HepG2 (cell line): Measurements from ENCODE around the gene PEBP1. TPM values are rescaled to one million over a fixed set of nuclear protein-coding genes. Genes with fewer than 3 reads are reported as not detected.

Experiments
- ARID5B ChIP-seq: IDR thresholded peaks from 2 replicates; pipeline ENCODE4 v1.4.0; 2020; ENCODE audit warnings: mild to moderate bottlenecking, missing genetic modification reagents
- GATA4 ChIP-seq: sonication (generic); IDR thresholded peaks from 2 replicates; pipeline ENCODE4 v1.6.1; 2016; ENCODE audit warnings: antibody characterized with exemption, low read depth, borderline replicate concordance
- GMEB2 ChIP-seq: IDR thresholded peaks from 2 replicates; pipeline ENCODE4 v1.6.1; 2016; ENCODE audit warnings: missing biosample characterization, missing genetic modification reagents, low read depth
- HNF4G ChIP-seq, 2 experiments: sonication (generic) in 1 of 2; formaldehyde crosslinking in 1 of 2; IDR thresholded peaks; 2 replicates each; pipeline versions ENCODE4 v1.4.0 to v1.6.1; 2011 to 2020; ENCODE audit warnings: borderline replicate concordance in 2 of 2, low read depth in 2 of 2, mild to moderate bottlenecking in 2 of 2, low read length in 1 of 2, missing genetic modification reagents in 1 of 2, moderate library complexity in 1 of 2
- MTF2 ChIP-seq: sonication (generic); formaldehyde crosslinking; IDR thresholded peaks from 2 replicates; pipeline ENCODE4 v1.5.0; 2020; ENCODE audit warnings: missing genetic modification reagents, borderline replicate concordance
- NFE2L2 ChIP-seq: fragments of 150-350 bp; IDR thresholded peaks from 2 replicates; pipeline ENCODE4 v1.6.1; 2014; ENCODE audit warnings: low read length
- THYN1 ChIP-seq: sonication (generic); formaldehyde crosslinking; IDR thresholded peaks from 2 replicates; pipeline ENCODE4 v1.8.1; 2023; ENCODE audit warnings: low read depth, mild to moderate bottlenecking, moderate library complexity, missing genetic modification reagents, borderline replicate concordance
- ZFP90 ChIP-seq: sonication (generic); formaldehyde crosslinking; IDR thresholded peaks from 2 replicates; pipeline ENCODE4 v1.8.0; 2022; ENCODE audit warnings: missing genetic modification reagents, mild to moderate bottlenecking, inconsistent platforms, borderline replicate concordance
- ZFY ChIP-seq: sonication (generic); formaldehyde crosslinking; IDR thresholded peaks from 2 replicates; pipeline ENCODE4 v1.4.0; 2020; ENCODE audit warnings: missing genetic modification reagents
- ZNF274 ChIP-seq: sonication (generic); formaldehyde crosslinking; IDR thresholded peaks from 2 replicates; pipeline ENCODE4 v1.5.1; 2020; ENCODE audit warnings: mild to moderate bottlenecking, missing genetic modification reagents
- ZNF282 ChIP-seq: fragments of 450-650 bp; IDR thresholded peaks from 2 replicates; pipeline ENCODE4 v1.6.1; 2018; ENCODE audit not compliant: partially characterized antibody
- ZNF3 ChIP-seq: IDR thresholded peaks from 2 replicates; pipeline ENCODE4 v1.7.0; 2017; ENCODE audit warnings: inconsistent platforms
- ZNF33B ChIP-seq: sonication (generic); formaldehyde crosslinking; IDR thresholded peaks from 2 replicates; pipeline ENCODE4 v1.5.1; 2020; ENCODE audit warnings: mild to moderate bottlenecking, missing genetic modification reagents
- ZNF354B ChIP-seq: sonication (generic); formaldehyde crosslinking; IDR thresholded peaks from 2 replicates; pipeline ENCODE4 v1.8.0; 2022; ENCODE audit warnings: mild to moderate bottlenecking, missing genetic modification reagents
- ZNF550 ChIP-seq: sonication (generic); formaldehyde crosslinking; IDR thresholded peaks from 2 replicates; pipeline ENCODE4 v1.4.0; 2020; ENCODE audit warnings: mild to moderate bottlenecking, missing genetic modification reagents, borderline replicate concordance
- ZNF562 ChIP-seq: sonication (generic); formaldehyde crosslinking; IDR thresholded peaks from 2 replicates; pipeline ENCODE4 v1.8.0; 2022; ENCODE audit warnings: missing genetic modification reagents, borderline replicate concordance
- ZNF687 ChIP-seq: sonication (generic); formaldehyde crosslinking; IDR thresholded peaks from 2 replicates; pipeline ENCODE4 v1.5.1; 2020; ENCODE audit warnings: mild to moderate bottlenecking, missing genetic modification reagents, moderate library complexity
- ZNF724P ChIP-seq: sonication (generic); formaldehyde crosslinking; IDR thresholded peaks from 2 replicates; pipeline ENCODE4 v1.8.0; 2022; ENCODE audit warnings: missing genetic modification reagents, borderline replicate concordance
- ZNF788 ChIP-seq: sonication (generic); formaldehyde crosslinking; IDR thresholded peaks from 2 replicates; pipeline ENCODE4 v1.5.0; 2020; ENCODE audit warnings: mild to moderate bottlenecking, missing genetic modification reagents, borderline replicate concordance
- polyA plus RNA-seq, 8 experiments: library from polyadenylated mRNA; depleted of rRNA in 3 of 8; stranded (reverse) in 7 of 8; unstranded in 1 of 8; fragments of >200 nt; fragmentation: Illumina TruSeq in 4 of 8; extraction: Trizol in 4 of 8; gene quantifications; 2 replicates each; pipeline versions ENCODE4 v1.2.1 to v1.2.3, GENCODE V29; 2011 to 2016; ENCODE audit warnings: low read depth in 4 of 8, missing spikeins in 1 of 8, mixed read lengths in 1 of 8; ENCODE audit not compliant: insufficient read depth in 1 of 8
- total RNA-seq, 5 experiments: library from RNA; depleted of rRNA; stranded (reverse); fragments of >200 nt; fragmentation: Illumina TruSeq; extraction: Trizol; gene quantifications; 2 replicates each; pipeline ENCODE4 v1.2.3, GENCODE V29; 2016; ENCODE audit warnings: low read depth in 1 of 5

The PEBP1 gene
- total and polyA plus RNA-seq, 2 of the 13 experiments (the other 11 are each of a cell fraction or from before 2014, with no cell fraction given) = 538 to 1,505 TPM

- TF ChIP-seq ZNF687 (CRISPR knock-in tag) (peak; percentile 98), ZNF33B (CRISPR knock-in tag) (peak; percentile 70; the same call in 1 of the 2 replicates), THYN1 (CRISPR knock-in tag) (no peak), ZNF724P (CRISPR knock-in tag) (peak; percentile 57; the same call in 1 of the 2 replicates), MTF2 (no peak), ARID5B (peak; percentile 65; the same call in 1 of the 2 replicates), ZNF788 (peak; percentile 94), HNF4G (IDR thresholded peaks at IDR 0.05; ENCODE audit: borderline replicate concordance, low read depth, low read length) (no peak), HNF4G (CRISPR knock-in tag; IDR thresholded peaks at IDR 0.05; ENCODE audit: borderline replicate concordance, low read depth) (no peak), ZFY (peak; percentile 97), ZNF282 (no peak), ZNF354B (CRISPR knock-in tag) (0 out of 2 replicates have a peak, but pooled peaks have one; percentile 41), ZNF550 (CRISPR knock-in tag) (no peak), GMEB2 (0 out of 2 replicates have a peak, but pooled peaks have one; percentile 54), ZNF274 (peak; percentile 93), NFE2L2 (no peak), ZNF562 (CRISPR knock-in tag) (no peak), ZFP90 (peak; percentile 78; the same call in 1 of the 2 replicates), ZNF3 (CRISPR knock-in tag) (no peak), GATA4 (peak; percentile 70)
These were observed at the start of gene PEBP1 (continued) for GRCh38 chr12:118135788-118136558.
